Measurements from ENCODE around the gene NOTCH3. TPM values are rescaled to one million over a fixed set of nuclear protein-coding genes. Genes with fewer than 3 reads are reported as not detected.

The NOTCH3 gene
- total RNA-seq, 2 donors from 2014 or later = 289 to 448 TPM

DNA sequence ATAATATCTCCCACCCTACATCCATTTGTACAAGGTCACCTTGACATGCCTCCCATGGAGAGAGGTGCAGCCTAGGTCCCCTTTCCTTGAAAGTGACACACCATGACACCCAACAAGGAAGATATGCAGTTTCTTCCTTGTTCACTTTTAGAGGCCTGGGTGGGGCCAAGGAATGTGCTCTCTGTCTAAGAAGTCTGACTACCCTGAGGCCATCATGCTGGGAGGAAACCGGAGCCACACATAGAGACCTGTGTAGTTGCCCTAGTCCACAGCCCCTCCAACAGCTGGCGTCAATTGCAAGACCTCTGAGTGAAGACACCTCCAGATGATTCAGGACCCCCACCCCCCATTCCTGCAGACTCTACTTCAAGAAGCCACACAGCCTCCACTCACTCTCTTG lies 82.5 kb downstream of the NOTCH3 start:
- H3K27me3 ChIP-seq (replicated peaks; ENCODE audit: insufficient read depth) = no peaks in the 10 kb centered on the region
- H3K4me1 ChIP-seq (ENCODE audit: control insufficient read depth in 1 of 2, low read depth in 2 of 2) = peaks cover 0 to 20% of the 10 kb centered on the region in 2 donors
- H3K4me3 ChIP-seq = no peak overlapping the region
- ATAC-seq (ENCODE audit: insufficient number of reproducible peaks, low FRiP score, low read depth) = no peak
- TF ChIP-seq, protein P1, sequence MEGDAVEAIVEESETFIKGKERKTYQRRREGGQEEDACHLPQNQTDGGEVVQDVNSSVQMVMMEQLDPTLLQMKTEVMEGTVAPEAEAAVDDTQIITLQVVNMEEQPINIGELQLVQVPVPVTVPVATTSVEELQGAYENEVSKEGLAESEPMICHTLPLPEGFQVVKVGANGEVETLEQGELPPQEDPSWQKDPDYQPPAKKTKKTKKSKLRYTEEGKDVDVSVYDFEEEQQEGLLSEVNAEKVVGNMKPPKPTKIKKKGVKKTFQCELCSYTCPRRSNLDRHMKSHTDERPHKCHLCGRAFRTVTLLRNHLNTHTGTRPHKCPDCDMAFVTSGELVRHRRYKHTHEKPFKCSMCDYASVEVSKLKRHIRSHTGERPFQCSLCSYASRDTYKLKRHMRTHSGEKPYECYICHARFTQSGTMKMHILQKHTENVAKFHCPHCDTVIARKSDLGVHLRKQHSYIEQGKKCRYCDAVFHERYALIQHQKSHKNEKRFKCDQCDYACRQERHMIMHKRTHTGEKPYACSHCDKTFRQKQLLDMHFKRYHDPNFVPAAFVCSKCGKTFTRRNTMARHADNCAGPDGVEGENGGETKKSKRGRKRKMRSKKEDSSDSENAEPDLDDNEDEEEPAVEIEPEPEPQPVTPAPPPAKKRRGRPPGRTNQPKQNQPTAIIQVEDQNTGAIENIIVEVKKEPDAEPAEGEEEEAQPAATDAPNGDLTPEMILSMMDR (IDR thresholded peaks at IDR 0.05) = no peak
- DNase-seq (ENCODE audit: low spot score) = no peak
- H3K9me3 ChIP-seq = no peaks in the 10 kb centered on the region
- H3K36me3 ChIP-seq = peaks cover 70% of the 10 kb centered on the region
- H3K27ac ChIP-seq = no peak overlapping the region

DNA sequence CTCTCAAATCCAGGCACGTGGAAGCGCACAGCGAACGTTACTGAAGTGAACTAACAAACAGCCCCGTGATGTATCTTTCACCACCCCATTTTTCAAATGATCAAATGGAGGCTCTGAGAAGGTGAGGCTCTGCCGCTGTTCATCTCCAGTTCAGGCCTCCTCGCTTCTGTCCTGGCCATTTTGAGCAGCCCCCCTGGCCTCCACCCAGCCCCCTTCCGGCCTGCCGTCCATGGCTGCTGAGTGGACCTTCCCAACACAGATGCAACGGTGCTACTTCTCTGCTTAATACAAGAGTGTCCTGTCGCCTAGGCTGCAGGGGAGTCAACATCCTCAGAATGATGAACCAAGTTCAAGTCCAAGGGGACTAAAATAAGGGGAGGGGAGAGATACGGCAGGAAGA lies 83.9 kb downstream of the NOTCH3 start:
- Histone ChIP-seq H3K27ac (no peak overlapping the region), H3K36me3 (peaks cover 74% of the 10 kb centered on the region)
- no peak for DNase-seq (ENCODE audit: low spot score)

DNA sequence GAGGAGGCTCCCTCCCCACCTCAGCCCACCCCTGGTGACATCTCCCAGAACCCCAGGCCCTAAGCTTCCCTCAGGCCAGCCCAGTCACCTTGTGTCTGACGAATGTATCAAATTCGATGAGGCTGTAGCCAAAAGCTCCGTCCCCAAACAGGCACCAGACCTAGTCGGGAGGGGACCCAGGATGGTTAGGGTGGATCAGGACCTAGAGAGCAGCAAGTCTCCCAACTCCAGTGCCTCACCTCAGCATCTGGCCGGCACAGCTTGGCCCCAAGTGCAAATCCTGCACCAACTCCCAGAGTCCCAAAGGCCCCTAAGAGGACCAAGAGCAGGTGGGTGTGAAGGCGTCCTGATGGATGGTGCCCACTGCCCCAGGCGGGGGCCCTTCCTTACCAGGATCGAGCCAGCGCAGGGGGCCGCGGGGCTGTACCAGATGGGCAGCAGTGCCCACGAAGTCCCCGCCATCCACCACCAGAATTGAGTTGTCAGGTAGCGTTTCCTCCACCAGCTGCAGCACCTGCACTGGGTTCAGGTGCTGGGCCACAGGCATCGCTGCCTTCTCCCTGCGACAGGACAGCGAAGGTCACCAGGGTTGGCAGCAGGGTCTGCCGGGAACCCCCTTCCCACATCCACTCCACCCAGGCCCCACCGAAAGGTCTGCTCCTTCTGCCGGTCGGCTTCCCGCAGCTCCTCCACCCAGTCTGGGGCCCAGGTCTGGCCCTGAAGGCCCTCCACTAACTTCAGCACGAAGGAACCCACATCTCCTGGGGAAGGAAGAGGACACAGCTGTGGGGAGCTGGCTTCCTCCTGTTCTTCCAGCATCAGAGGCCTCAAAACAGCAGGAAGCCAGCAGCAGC lies 84.8 kb downstream of the NOTCH3 start:
- H3K27ac ChIP-seq = peak overlapping the region; percentile 45 to 63
- H3K4me1 ChIP-seq (ENCODE audit: control insufficient read depth in 1 of 2, low read depth in 2 of 2) = peaks cover 0 to 19% of the 10 kb centered on the region in 2 donors
- DNase-seq (ENCODE audit: low spot score) (no peak), ATAC-seq (ENCODE audit: insufficient number of reproducible peaks, low FRiP score, low read depth) (no peak)
- peaks cover 75% of the 10 kb centered on the region for H3K36me3 ChIP-seq
- H3K9me3 ChIP-seq = no peaks in the 10 kb centered on the region
- H3K4me3 ChIP-seq = no peak overlapping the region
- TF ChIP-seq, protein P1 (IDR thresholded peaks at IDR 0.05) = no peak
- H3K27me3 ChIP-seq (replicated peaks; ENCODE audit: insufficient read depth) = no peaks in the 10 kb centered on the region

More for the DNA sequence above, 83.9 kb downstream of the NOTCH3 start:
- Histone ChIP-seq H3K4me3 (no peak overlapping the region), H3K27me3 (replicated peaks; ENCODE audit: insufficient read depth) (no peaks in the 10 kb centered on the region), H3K4me1 (ENCODE audit: control insufficient read depth in 1 of 2, low read depth in 2 of 2) (peaks cover 0 to 19% of the 10 kb centered on the region in 2 donors), H3K9me3 (no peaks in the 10 kb centered on the region)
- TF ChIP-seq, protein P1 (IDR thresholded peaks at IDR 0.05) = no peak
- no peak for ATAC-seq (ENCODE audit: insufficient number of reproducible peaks, low FRiP score, low read depth)

DNA sequence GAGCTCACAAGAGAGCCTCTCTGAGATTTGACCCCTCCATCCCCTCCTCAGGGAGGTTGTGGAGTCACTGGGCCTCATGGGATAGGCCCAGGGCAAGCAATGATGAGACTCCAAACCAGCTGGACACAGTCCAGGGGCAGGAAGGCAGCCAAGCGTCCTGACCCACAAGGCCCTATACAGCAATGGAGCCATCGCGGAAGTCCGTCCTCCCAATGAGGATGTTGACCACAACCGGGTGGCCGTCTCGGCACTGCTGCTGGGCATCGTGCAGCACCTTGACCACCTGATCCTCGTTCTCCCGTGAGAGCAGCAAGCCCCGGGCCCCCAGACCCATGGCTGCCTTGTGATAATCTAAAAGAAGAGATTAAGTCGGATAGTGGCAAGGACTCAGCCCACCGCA lies 85.7 kb downstream of the NOTCH3 start:
- Histone ChIP-seq H3K4me3 (no peak overlapping the region), H3K27ac (peak overlapping the region; percentile 45 to 63), H3K27me3 (replicated peaks; ENCODE audit: insufficient read depth) (no peaks in the 10 kb centered on the region), H3K4me1 (ENCODE audit: control insufficient read depth in 1 of 2, low read depth in 2 of 2) (peaks cover 0 to 19% of the 10 kb centered on the region in 2 donors), H3K36me3 (peaks cover 75% of the 10 kb centered on the region), H3K9me3 (no peaks in the 10 kb centered on the region)
- TF ChIP-seq, protein P1 (IDR thresholded peaks at IDR 0.05) = no peak
- DNase-seq (ENCODE audit: low spot score) (no peak), ATAC-seq (ENCODE audit: insufficient number of reproducible peaks, low FRiP score, low read depth) (no peak)

DNA sequence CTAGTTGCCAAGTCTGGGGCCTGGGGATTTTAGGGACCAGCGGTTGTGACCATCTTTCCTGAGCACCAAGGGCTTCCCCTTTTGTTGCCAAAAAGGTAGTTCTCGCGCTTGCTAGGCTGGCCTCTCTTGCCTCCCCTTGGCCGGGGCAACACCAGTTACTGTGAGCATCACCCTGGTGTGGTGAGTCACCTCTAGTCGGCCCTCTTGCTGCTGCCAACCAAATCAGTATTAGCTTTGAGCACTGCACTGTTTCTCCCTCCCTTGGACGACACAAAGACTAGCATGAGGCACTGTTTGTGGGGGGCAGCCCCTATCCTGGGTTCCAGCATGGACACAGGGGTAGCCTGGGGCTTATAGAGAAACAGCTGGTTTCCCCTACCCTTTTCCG lies 86.6 kb downstream of the NOTCH3 start:
- no peaks in the 10 kb centered on the region for H3K27me3 ChIP-seq (replicated peaks; ENCODE audit: insufficient read depth)
- no peak overlapping the region for H3K4me3 ChIP-seq
- H3K4me1 ChIP-seq (ENCODE audit: control insufficient read depth in 1 of 2, low read depth in 2 of 2) = peaks cover 0 to 19% of the 10 kb centered on the region in 2 donors
- no peaks in the 10 kb centered on the region for H3K9me3 ChIP-seq
- H3K36me3 ChIP-seq = peaks cover 76% of the 10 kb centered on the region
- DNase-seq (ENCODE audit: low spot score) (no peak), ATAC-seq (ENCODE audit: insufficient number of reproducible peaks, low FRiP score, low read depth) (peak; percentile 84)
- TF ChIP-seq, protein P1 (IDR thresholded peaks at IDR 0.05) = no peak
- peak overlapping the region; percentile 45 to 63 for H3K27ac ChIP-seq
